Dermis lymphatic vessel endothelial cell (primary cell): ENCODE measurements around the gene POU3F1. TPM values are rescaled to one million over a fixed set of nuclear protein-coding genes. Genes with fewer than 3 reads are reported as not detected.

Experiments
- total RNA-seq: library from RNA; depleted of rRNA; stranded (reverse); fragments of >200 nt; gene quantifications from 2 replicates; pipeline ENCODE4 v1.2.1, GENCODE V29; 2014

Gene POU3F1
- under 0.01 TPM in 1 of 2 replicates, not detected in the other for total RNA-seq

GRCh38 chr1:38046333-38046883 lies at the start of gene POU3F1:
Gene POU3F1, minus strand, starts transcription at chr1:38046793. Its CDS starts 50 bp downstream, at chr1:38046743.

GRCh38 chr1:38012363-38013226 lies 34.0 kb downstream of the POU3F1 start, which contains the start of gene UTP11:
Gene UTP11, plus strand, starts transcription at chr1:38012734. Its CDS starts 69 bp downstream, at chr1:38012803.

GRCh38 chr1:38005195-38006007 lies 41.2 kb downstream of the POU3F1 start, which contains the start of gene FHL3:
Gene FHL3, minus strand, starts transcription at chr1:38005514. Its CDS starts 6,102 bp downstream, at chr1:37999412.

Other genes with a start within 250 kb of the POU3F1 start
- 8.8 and 15.6 TPM in 2 replicates for gene C1orf122, start 239.0 kb downstream of the POU3F1 start, total RNA-seq
- gene YRDC, start 238.6 kb downstream of the POU3F1 start, total RNA-seq, result 13.7 and 14.4 TPM in 2 replicates
- 1.5 and 2.3 TPM in 2 replicates for gene MTF1, start 187.2 kb downstream of the POU3F1 start, total RNA-seq
- gene INPP5B, start 99.7 kb downstream of the POU3F1 start, total RNA-seq, result 23.5 and 24.3 TPM in 2 replicates
- gene SF3A3, start 56.8 kb downstream of the POU3F1 start, total RNA-seq, result 47.1 and 72.6 TPM in 2 replicates
- gene FHL3, start 41.3 kb downstream of the POU3F1 start, total RNA-seq, result 6.6 and 11.4 TPM in 2 replicates
- gene UTP11, start 34.1 kb downstream of the POU3F1 start, total RNA-seq, result 33.6 and 43.5 TPM in 2 replicates